ENCODE data around the gene CCL3.
"Not testable (repeated sequence)": the region's sequence is repeated elsewhere in the genome, so short reads cannot be mapped to it uniquely, and the experiment has no call there.

CCL3 gene

GRCh38 chr17:36127199-36127893 is 37.4 kb upstream of the CCL3 start:
- TF ChIP-seq ARNTL (CRISPR knock-in tag; IDR thresholded peaks at IDR 0.05; ENCODE audit: borderline replicate concordance, low read depth) (no peak), TCF4 (CRISPR knock-in tag; IDR thresholded peaks at IDR 0.05; ENCODE audit: borderline replicate concordance) (no peak), GLIS3 (CRISPR knock-in tag; IDR thresholded peaks at IDR 0.05) (no peak), ZC3H10 (CRISPR knock-in tag; IDR thresholded peaks at IDR 0.05) (no peak)
- TF ChIP-seq, protein P1, sequence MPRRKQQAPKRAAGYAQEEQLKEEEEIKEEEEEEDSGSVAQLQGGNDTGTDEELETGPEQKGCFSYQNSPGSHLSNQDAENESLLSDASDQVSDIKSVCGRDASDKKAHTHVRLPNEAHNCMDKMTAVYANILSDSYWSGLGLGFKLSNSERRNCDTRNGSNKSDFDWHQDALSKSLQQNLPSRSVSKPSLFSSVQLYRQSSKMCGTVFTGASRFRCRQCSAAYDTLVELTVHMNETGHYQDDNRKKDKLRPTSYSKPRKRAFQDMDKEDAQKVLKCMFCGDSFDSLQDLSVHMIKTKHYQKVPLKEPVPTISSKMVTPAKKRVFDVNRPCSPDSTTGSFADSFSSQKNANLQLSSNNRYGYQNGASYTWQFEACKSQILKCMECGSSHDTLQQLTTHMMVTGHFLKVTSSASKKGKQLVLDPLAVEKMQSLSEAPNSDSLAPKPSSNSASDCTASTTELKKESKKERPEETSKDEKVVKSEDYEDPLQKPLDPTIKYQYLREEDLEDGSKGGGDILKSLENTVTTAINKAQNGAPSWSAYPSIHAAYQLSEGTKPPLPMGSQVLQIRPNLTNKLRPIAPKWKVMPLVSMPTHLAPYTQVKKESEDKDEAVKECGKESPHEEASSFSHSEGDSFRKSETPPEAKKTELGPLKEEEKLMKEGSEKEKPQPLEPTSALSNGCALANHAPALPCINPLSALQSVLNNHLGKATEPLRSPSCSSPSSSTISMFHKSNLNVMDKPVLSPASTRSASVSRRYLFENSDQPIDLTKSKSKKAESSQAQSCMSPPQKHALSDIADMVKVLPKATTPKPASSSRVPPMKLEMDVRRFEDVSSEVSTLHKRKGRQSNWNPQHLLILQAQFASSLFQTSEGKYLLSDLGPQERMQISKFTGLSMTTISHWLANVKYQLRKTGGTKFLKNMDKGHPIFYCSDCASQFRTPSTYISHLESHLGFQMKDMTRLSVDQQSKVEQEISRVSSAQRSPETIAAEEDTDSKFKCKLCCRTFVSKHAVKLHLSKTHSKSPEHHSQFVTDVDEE (CRISPR knock-in tag; IDR thresholded peaks at IDR 0.05): no peak
- ATAC-seq: no peak

DNA sequence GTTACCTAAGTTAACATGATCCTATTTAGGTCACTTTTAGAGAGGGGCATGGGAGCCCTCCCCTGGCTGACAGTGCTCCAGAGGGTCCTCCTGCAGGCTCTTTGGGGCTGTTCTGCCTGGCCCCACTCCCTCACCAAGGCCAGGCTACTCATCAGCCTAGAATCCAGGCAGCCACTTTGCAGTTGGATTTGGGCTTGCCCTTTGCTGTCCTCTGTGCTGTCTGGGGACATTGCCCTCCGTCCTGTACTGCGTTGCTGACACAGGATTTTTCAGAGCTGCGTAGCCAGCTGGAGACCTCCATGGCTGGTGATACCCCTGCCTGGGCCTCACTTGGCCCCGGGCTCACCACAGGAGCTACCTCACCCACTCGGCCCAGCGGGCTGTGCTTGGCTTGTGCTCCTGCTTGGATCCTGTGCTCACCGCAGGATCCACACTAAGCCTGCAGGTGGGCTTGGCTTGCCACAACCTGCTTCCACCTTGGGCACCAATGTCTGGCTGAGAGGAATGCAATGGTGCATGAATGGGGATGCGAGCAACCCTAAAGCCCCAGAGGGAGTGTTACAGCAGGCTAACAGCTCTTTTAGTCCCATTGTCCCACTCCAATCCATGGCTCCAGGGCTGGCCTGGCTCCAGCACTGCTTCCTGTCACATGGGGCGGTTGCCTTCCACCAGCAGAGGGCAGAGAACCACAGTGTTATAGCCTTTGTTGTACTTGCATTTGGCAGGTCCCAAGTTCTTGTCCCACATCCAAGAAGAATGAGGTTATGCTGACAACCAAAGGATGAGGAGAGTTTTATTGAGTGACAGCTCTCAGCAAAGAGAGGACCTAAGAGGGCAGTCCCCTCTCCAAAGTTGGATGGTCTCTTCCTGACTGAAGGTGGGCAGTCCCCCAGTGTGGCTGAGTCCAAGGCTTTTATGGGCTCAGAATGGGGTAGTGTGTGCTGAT is 35.2 kb upstream of the CCL3 start:
- no peak for ATAC-seq
- TF ChIP-seq ESRRG (CRISPR knock-in tag; IDR thresholded peaks at IDR 0.05): no peak
- TF ChIP-seq RARB (CRISPR knock-in tag; IDR thresholded peaks at IDR 0.05): no peak
- TF ChIP-seq ISL1 (CRISPR knock-in tag; IDR thresholded peaks at IDR 0.05): no peak
- TF ChIP-seq, protein P1 (CRISPR knock-in tag; IDR thresholded peaks at IDR 0.05): no peak
- no peak for TF ChIP-seq CSDC2 (CRISPR knock-in tag; IDR thresholded peaks at IDR 0.05)
- TF ChIP-seq GLIS3 (CRISPR knock-in tag; IDR thresholded peaks at IDR 0.05): no peak
- no peak for TF ChIP-seq TCF4 (CRISPR knock-in tag; IDR thresholded peaks at IDR 0.05; ENCODE audit: borderline replicate concordance)
- no peak for TF ChIP-seq ARNTL (CRISPR knock-in tag; IDR thresholded peaks at IDR 0.05; ENCODE audit: borderline replicate concordance, low read depth)
- no peak for TF ChIP-seq CSRNP3 (CRISPR knock-in tag; IDR thresholded peaks at IDR 0.05)
- no peak for TF ChIP-seq OSR1 (CRISPR knock-in tag; IDR thresholded peaks at IDR 0.05)
- no peak for TF ChIP-seq ZNF8 (CRISPR knock-in tag; IDR thresholded peaks at IDR 0.05)
- no peak for TF ChIP-seq SNAI2 (CRISPR knock-in tag; IDR thresholded peaks at IDR 0.05)
- TF ChIP-seq TOX (CRISPR knock-in tag; IDR thresholded peaks at IDR 0.05; ENCODE audit: borderline replicate concordance): no peak
- TF ChIP-seq ZNF70 (CRISPR knock-in tag; IDR thresholded peaks at IDR 0.05): no peak
- no peak for TF ChIP-seq CREB5 (CRISPR knock-in tag; IDR thresholded peaks at IDR 0.05; ENCODE audit: low read depth)
- TF ChIP-seq ZNF565 (CRISPR knock-in tag; conservative IDR thresholded peaks at IDR 0.05; ENCODE audit: low read depth): no peak
- TF ChIP-seq ZFP3 (CRISPR knock-in tag; IDR thresholded peaks at IDR 0.05): no peak
- no peak for TF ChIP-seq PPARA (CRISPR knock-in tag; IDR thresholded peaks at IDR 0.05; ENCODE audit: borderline replicate concordance)

DNA sequence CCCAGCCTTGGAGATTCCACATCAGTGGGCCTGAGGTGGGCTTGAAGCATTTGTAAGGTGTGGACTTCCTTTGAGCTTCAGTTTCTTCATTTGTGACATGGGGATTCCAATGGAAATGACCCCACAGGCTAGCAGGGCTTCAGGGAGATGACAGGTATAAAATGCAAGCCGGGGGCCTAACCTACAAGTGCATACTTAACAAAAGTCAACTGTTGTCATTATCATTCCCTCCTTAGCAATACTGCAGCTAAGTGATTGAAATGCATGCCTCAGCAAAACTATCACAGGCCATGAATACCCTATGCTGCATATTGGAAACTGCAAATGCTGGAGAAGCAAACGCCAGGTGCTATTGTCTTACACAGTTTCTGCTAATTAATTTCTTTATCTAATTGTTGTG is 33.5 kb upstream of the CCL3 start:
- no peak for TF ChIP-seq ZNF8 (CRISPR knock-in tag; IDR thresholded peaks at IDR 0.05)
- TF ChIP-seq, protein P1 (CRISPR knock-in tag; IDR thresholded peaks at IDR 0.05): no peak
- no peak for TF ChIP-seq ARNTL (CRISPR knock-in tag; IDR thresholded peaks at IDR 0.05; ENCODE audit: borderline replicate concordance, low read depth)
- TF ChIP-seq POU6F1 (CRISPR knock-in tag; IDR thresholded peaks at IDR 0.05; ENCODE audit: borderline replicate concordance, low read depth): no peak
- no peak for TF ChIP-seq OSR1 (CRISPR knock-in tag; IDR thresholded peaks at IDR 0.05)
- TF ChIP-seq ESRRG (CRISPR knock-in tag; IDR thresholded peaks at IDR 0.05): no peak
- no peak for ATAC-seq

DNA sequence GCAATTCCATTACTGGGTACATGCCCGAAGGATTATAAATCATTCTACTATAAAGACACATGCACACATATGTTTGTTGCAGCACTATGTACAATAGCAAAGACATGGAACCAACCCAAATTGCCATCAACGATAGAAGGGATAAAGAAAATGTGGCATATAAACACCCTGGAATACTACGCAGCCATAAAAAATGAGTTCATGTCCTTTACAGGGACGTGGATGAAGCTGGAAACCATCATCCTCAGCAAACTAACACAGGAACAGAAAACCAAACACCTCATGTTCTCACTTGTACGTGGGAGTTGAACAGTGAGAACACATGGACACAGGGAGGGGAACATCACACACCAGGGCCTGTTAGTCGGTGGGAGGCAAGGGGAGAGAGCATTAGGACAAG is 31.2 kb upstream of the CCL3 start:
- ATAC-seq: not testable (repeated sequence)
